K562 (cell line): ENCODE data around the gene ARRDC5. TPM values are rescaled to one million over a fixed set of nuclear protein-coding genes. Genes with fewer than 3 reads are reported as not detected.

Source experiments
- ATAC-seq: fragments of 200-7000 bp; cut with Tn5 transposase; 3 replicates; pipeline ENCODE4 v1.9.1; 2020; ENCODE audit warnings: moderate library complexity
- BruUV-seq: library from RNA; stranded (reverse); fragments of 400-500 nt; replicated peaks from 2 replicates; lab custom pipeline; 2021; lab: Mats Ljungman, UMichigan
- CTCF ChIA-PET: fragments of 300-600 bp; formaldehyde crosslinking; extraction: SDS; loops from one replicate; lab custom pipeline; 2021; ENCODE audit warnings: low intra/inter-chr PET ratio; lab: Yijun Ruan, JAX
- POLR2A ChIA-PET: fragments of 300-600, 350-650 bp; sonication (Branson Sonifier 250); formaldehyde crosslinking; extraction: SDS; loops from one replicate; lab custom pipeline; 2021; ENCODE audit warnings: antibody characterized with exemption, inconsistent platforms; lab: Yijun Ruan, JAX
- DNase-seq, 4 experiments: peaks; one replicate each; pipeline versions ENCODE4 v3.0.0 to v3.0.0-alpha.2; 2011 to 2018; ENCODE audit warnings: low spot score in 3 of 4, mixed read lengths in 3 of 4; ENCODE audit errors: extremely low read depth in 1 of 4
- FAIRE-seq: peaks from 2 replicates; lab custom pipeline; 2011; peaks lifted over from hg19 to GRCh38; lab: Jason Lieb, UNC
- H2AFZ ChIP-seq: 2 replicates; pipeline ENCODE4 v1.6.0; 2011; ENCODE audit warnings: low read depth, low read length, control low read depth, inconsistent platforms
- H3K27ac ChIP-seq: fragments of 200-600 bp; 3 replicates; pipeline ENCODE4 v1.8.0; 2011; ENCODE audit warnings: low read depth, mild to moderate bottlenecking, control low read depth, inconsistent platforms, low read length, moderate library complexity, mixed read lengths; ENCODE audit errors: extremely low read depth
- H3K27me3 ChIP-seq, 2 experiments: fragments of 300-600 bp in 1 of 2; 2 replicates in 1 of 2; 3 replicates in 1 of 2; pipeline versions ENCODE4 v1.6.0 to v1.8.0; 2011; ENCODE audit warnings: inconsistent platforms in 2 of 2, low read length in 2 of 2, mild to moderate bottlenecking in 1 of 2, mixed read lengths in 1 of 2, moderate library complexity in 1 of 2; ENCODE audit not compliant: control insufficient read depth in 2 of 2, insufficient read depth in 2 of 2
- H3K36me3 ChIP-seq: fragments of 300-600 bp; 3 replicates; pipeline ENCODE4 v1.8.0; 2011; ENCODE audit warnings: mild to moderate bottlenecking, low read length, inconsistent platforms; ENCODE audit not compliant: control insufficient read depth, insufficient read depth
- H3K4me1 ChIP-seq, 2 experiments: fragments of 200-600 bp in 1 of 2; replicated peaks in 1 of 2; 2 replicates in 1 of 2; 3 replicates in 1 of 2; pipeline versions ENCODE4 v1.5.1 to v1.8.0; 2011; ENCODE audit warnings: inconsistent platforms in 2 of 2, low read length in 2 of 2, mild to moderate bottlenecking in 1 of 2, mixed read lengths in 1 of 2, moderate library complexity in 1 of 2; ENCODE audit not compliant: control insufficient read depth in 2 of 2, insufficient read depth in 2 of 2
- H3K4me2 ChIP-seq: 2 replicates; pipeline ENCODE4 v1.6.1; 2011; ENCODE audit warnings: low read length, control low read depth, inconsistent platforms, mixed read lengths; ENCODE audit not compliant: insufficient read depth
- H3K4me3 ChIP-seq: fragments of 200-600 bp; sonication (generic), shearing (Covaris generic); 2 replicates; pipeline ENCODE4 v1.5.1; 2016; ENCODE audit warnings: control low read depth, inconsistent platforms
- H3K79me2 ChIP-seq: fragments of 200-600 bp; 3 replicates; pipeline ENCODE4 v1.8.0; 2011; ENCODE audit warnings: low read length, inconsistent platforms; ENCODE audit not compliant: control insufficient read depth, insufficient read depth
- H3K9ac ChIP-seq, 2 experiments: 2 replicates each; pipeline versions ENCODE4 v1.6.0 to v1.6.1; 2011; ENCODE audit warnings: low read depth in 2 of 2, low read length in 2 of 2, control low read depth in 1 of 2, inconsistent platforms in 1 of 2, mild to moderate bottlenecking in 1 of 2, mixed read lengths in 1 of 2; ENCODE audit not compliant: insufficient read depth in 1 of 2
- H3K9me1 ChIP-seq: one replicate; pipeline ENCODE4 v1.6.0; 2011; ENCODE audit warnings: inconsistent platforms, mild to moderate bottlenecking, low read length, moderate library complexity; ENCODE audit not compliant: control insufficient read depth, insufficient read depth
- H3K9me3 ChIP-seq: replicated peaks from 2 replicates; pipeline ENCODE4 v1.5.1; 2011; ENCODE audit warnings: low read depth, low read length, inconsistent platforms; ENCODE audit not compliant: control insufficient read depth, insufficient read depth
- H4K20me1 ChIP-seq: replicated peaks from 2 replicates; pipeline ENCODE4 v1.6.1; 2011; ENCODE audit warnings: low read length, inconsistent platforms, mixed read lengths; ENCODE audit not compliant: control insufficient read depth, insufficient read depth
- ATF1 ChIP-seq, 2 experiments: fragments of 450-650 bp in 1 of 2; IDR thresholded peaks; 2 replicates each; pipeline ENCODE4 v1.6.1; 2016; ENCODE audit warnings: missing compliant biosample characterization in 1 of 2, missing genetic modification characterization in 1 of 2
- NFIC ChIP-seq: fragments of 450-650 bp; IDR thresholded peaks from 2 replicates; pipeline ENCODE4 v1.6.1; 2017; ENCODE audit warnings: mild to moderate bottlenecking, inconsistent platforms
- NR3C1 ChIP-seq: sonication (generic); formaldehyde crosslinking; IDR thresholded peaks from 2 replicates; pipeline ENCODE4 v1.8.1; 2022; ENCODE audit warnings: missing genetic modification reagents
- ZC3H8 ChIP-seq: fragments of 450-650 bp; IDR thresholded peaks from 2 replicates; pipeline ENCODE4 v1.6.1; 2017
- ZNF398 ChIP-seq: fragments of 250-450 bp; sonication (Bioruptor Pico); IDR thresholded peaks from 2 replicates; pipeline ENCODE4 v1.8.0; 2021; ENCODE audit warnings: moderate library complexity, mild to moderate bottlenecking, inconsistent platforms
- WGBS: fragments of 100-300 bp; shearing (Covaris generic); methylation state at CpG from one replicate; pipeline ENCODE4 v1.1.6; 2016; ENCODE audit warnings: low coverage, mixed read lengths; ENCODE audit not compliant: insufficient coverage; ENCODE audit errors: missing lambda C conversion rate; 5-methylcytosine and 5-hydroxymethylcytosine counted together
- in situ Hi-C: fragments of 300-500 bp; cut with MboI; formaldehyde crosslinking; loops from 4 replicates; pipeline ENCODE4 v1.15.0; 2018; ENCODE audit warnings: inconsistent platforms, mixed read lengths
- intact Hi-C: fragments of 100-400 bp; cut with micrococcal nuclease; formaldehyde crosslinking; loops from 2 replicates; pipeline ENCODE4 v1.14.2; 2022
- polyA plus RNA-seq, 8 experiments: library from polyadenylated mRNA; depleted of rRNA in 4 of 8; stranded (reverse) in 5 of 8; unstranded in 3 of 8; fragments of >200 nt; fragmentation: Nextera tagmentation in 2 of 8; fragmentation: Illumina TruSeq in 1 of 8; extraction: Ambion mirVana in 2 of 8; extraction: Trizol in 1 of 8; gene quantifications; 2 replicates each; pipeline versions ENCODE4 v1.2.1 to v1.2.3, GENCODE V29; 2011 to 2014; ENCODE audit warnings: inconsistent platforms in 1 of 8, missing spikeins in 1 of 8
- total RNA-seq, 7 experiments: library from RNA; depleted of rRNA in 6 of 7; stranded (reverse); fragments of >200 nt in 6 of 7; fragmentation: Illumina TruSeq in 2 of 7; extraction: Trizol in 2 of 7; gene quantifications; 2 replicates each; pipeline versions ENCODE4 v1.2.1 to v1.2.3, GENCODE V29; 2011 to 2021; ENCODE audit warnings: low replicate concordance in 1 of 7
- TF ChIP-seq, protein P1 (sequence below): fragments of 250-450 bp; sonication (Bioruptor Pico); IDR thresholded peaks from 2 replicates; pipeline ENCODE4 v1.4.0; 2020; ENCODE audit warnings: mild to moderate bottlenecking, moderate library complexity, borderline replicate concordance

ARRDC5 gene
- total and polyA plus RNA-seq, 9 of the 15 experiments (the other 6 are each of a cell fraction or from before 2014, with no cell fraction given): not detected

DNA sequence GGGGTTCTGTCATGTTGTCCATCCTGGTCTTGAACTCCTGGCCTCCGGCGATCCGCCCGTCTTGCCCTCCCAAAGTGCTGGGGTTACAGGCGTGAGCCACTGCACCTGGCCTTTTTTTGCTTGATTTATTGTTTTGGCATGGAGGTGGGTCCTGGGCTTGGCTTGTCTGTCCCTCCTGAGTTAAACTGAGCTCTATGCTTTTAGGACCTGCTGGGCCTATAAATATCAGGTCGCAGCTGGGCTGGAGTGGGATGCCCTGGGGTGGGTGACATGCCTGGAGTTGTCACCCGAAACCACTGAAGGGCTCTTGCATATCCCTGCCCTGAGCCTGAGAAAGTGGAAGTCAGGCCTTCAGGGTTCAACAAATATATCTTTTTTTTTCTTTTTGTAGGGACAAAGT lies 5.5 kb downstream of the ARRDC5 start:
- Histone ChIP-seq H2AFZ (no peak overlapping the region), H3K9ac (peak overlapping the region in 1 of 2 experiments; percentile 26; a peak in 1 of 4 replicates), H4K20me1 (no peaks in the 10 kb centered on the region), H3K9me3 (no peaks in the 10 kb centered on the region), H3K36me3 (no peaks in the 10 kb centered on the region), H3K79me2 (no peaks in the 10 kb centered on the region), H3K4me2 (no peak overlapping the region), H3K4me1 (no peaks in the 10 kb centered on the region; a peak in 1 of 5 replicates), H3K27ac (no peak overlapping the region), H3K27me3 (no peaks in the 10 kb centered on the region), H3K4me3 (no peak overlapping the region), H3K9me1 (no peaks in the 10 kb centered on the region)
- in situ Hi-C loops: no loop called here
- FAIRE-seq: no peak
- CTCF ChIA-PET: no interaction called here
- intact Hi-C loops: no loop called here
- POLR2A ChIA-PET: no interaction called here
- no peak for TF ChIP-seq ZC3H8
- TF ChIP-seq, protein P1, sequence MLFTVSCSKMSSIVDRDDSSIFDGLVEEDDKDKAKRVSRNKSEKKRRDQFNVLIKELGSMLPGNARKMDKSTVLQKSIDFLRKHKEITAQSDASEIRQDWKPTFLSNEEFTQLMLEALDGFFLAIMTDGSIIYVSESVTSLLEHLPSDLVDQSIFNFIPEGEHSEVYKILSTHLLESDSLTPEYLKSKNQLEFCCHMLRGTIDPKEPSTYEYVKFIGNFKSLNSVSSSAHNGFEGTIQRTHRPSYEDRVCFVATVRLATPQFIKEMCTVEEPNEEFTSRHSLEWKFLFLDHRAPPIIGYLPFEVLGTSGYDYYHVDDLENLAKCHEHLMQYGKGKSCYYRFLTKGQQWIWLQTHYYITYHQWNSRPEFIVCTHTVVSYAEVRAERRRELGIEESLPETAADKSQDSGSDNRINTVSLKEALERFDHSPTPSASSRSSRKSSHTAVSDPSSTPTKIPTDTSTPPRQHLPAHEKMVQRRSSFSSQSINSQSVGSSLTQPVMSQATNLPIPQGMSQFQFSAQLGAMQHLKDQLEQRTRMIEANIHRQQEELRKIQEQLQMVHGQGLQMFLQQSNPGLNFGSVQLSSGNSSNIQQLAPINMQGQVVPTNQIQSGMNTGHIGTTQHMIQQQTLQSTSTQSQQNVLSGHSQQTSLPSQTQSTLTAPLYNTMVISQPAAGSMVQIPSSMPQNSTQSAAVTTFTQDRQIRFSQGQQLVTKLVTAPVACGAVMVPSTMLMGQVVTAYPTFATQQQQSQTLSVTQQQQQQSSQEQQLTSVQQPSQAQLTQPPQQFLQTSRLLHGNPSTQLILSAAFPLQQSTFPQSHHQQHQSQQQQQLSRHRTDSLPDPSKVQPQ: no peak
- BruUV-seq: no TSS peak
- 63% methylated on average over 7 of the region's 7 CpGs for WGBS
- peak in 1 of 4 experiments; percentile 1 for DNase-seq
- ATAC-seq: no peak

GRCh38 chr19:4896372-4896771 lies 6.3 kb downstream of the ARRDC5 start:
- Histone ChIP-seq H3K9me1 (no peaks in the 10 kb centered on the region), H3K27ac (no peak overlapping the region)
- CTCF ChIA-PET: no interaction called here

More at GRCh38 chr19:4896372-4896771, 6.3 kb downstream of the ARRDC5 start:
- intact Hi-C loops: no loop called here
- no peaks in the 10 kb centered on the region; a peak in 1 of 5 replicates for H3K4me1 ChIP-seq
- no peak overlapping the region for H2AFZ ChIP-seq
- POLR2A ChIA-PET: interaction anchor here (0.6 kb wide), 1 partner anchor 51 kb away, joined by 4 read pairs; no protein-coding TSS in a partner anchor
- WGBS: 31% methylated on average over 3 of the region's 3 CpGs
- TF ChIP-seq ATF1 (CRISPR knock-in tag; IDR thresholded peaks at IDR 0.05) (no peak), ATF1 (tag; IDR thresholded peaks at IDR 0.05) (no peak), ZNF398 (CRISPR knock-in tag) (no peak), NR3C1 (CRISPR knock-in tag) (no peak), NFIC (peak; percentile 40; the same call in 1 of the 2 replicates)
- H3K4me3 ChIP-seq: no peak overlapping the region
- no peaks in the 10 kb centered on the region for H4K20me1 ChIP-seq
- no peak overlapping the region for H3K9ac ChIP-seq
- in situ Hi-C loops: no loop called here
- no peak for FAIRE-seq
- no peaks in the 10 kb centered on the region for H3K9me3 ChIP-seq
- H3K36me3 ChIP-seq: no peaks in the 10 kb centered on the region
- BruUV-seq: no TSS peak
- no peak overlapping the region for H3K4me2 ChIP-seq
- no peak for ATAC-seq
- no peak for DNase-seq
- peaks cover 1 to 3% of the 10 kb centered on the region in 2 experiments; a peak in 3 of 5 replicates for H3K27me3 ChIP-seq
- no peaks in the 10 kb centered on the region for H3K79me2 ChIP-seq
